Nephron (organoid): ENCODE data around the gene MIEF2.
"Not testable (repeated sequence)": the region's sequence is repeated elsewhere in the genome, so short reads cannot be mapped to it uniquely, and the experiment has no call there.

ENCODE experiments used
- H3K27ac Mint-ChIP-seq, 3 experiments: 2 replicates each; pipeline ENCODE4 v1.8.0; 2020; ENCODE audit warnings: mixed read lengths in 3 of 3, mild to moderate bottlenecking in 2 of 3, moderate library complexity in 1 of 3
- H3K27me3 Mint-ChIP-seq: 2 replicates; pipeline ENCODE4 v1.8.0; 2021; ENCODE audit warnings: low read depth, mild to moderate bottlenecking, moderate library complexity, mixed read lengths
- H3K36me3 Mint-ChIP-seq: 2 replicates; pipeline ENCODE4 v1.8.0; 2020; ENCODE audit warnings: low read depth, mixed read lengths
- H3K4me1 Mint-ChIP-seq: 2 replicates; pipeline ENCODE4 v1.8.0; 2020; ENCODE audit warnings: mixed read lengths
- H3K4me3 Mint-ChIP-seq, 3 experiments: 2 replicates each; pipeline ENCODE4 v1.8.0; 2020; ENCODE audit warnings: mild to moderate bottlenecking in 3 of 3, mixed read lengths in 3 of 3, moderate library complexity in 2 of 3
- H3K9me3 Mint-ChIP-seq: 2 replicates; pipeline ENCODE4 v1.8.0; 2020; ENCODE audit warnings: mixed read lengths
- TF ChIP-seq, protein P1 (sequence below), 3 experiments: fragments of 200-600 bp; sonication (generic); IDR thresholded peaks; one replicate each; pipeline ENCODE4 v1.5.0; 2021; ENCODE audit warnings: antibody characterized with exemption in 3 of 3; ENCODE audit not compliant: unreplicated experiment in 3 of 3

Gene MIEF2

DNA sequence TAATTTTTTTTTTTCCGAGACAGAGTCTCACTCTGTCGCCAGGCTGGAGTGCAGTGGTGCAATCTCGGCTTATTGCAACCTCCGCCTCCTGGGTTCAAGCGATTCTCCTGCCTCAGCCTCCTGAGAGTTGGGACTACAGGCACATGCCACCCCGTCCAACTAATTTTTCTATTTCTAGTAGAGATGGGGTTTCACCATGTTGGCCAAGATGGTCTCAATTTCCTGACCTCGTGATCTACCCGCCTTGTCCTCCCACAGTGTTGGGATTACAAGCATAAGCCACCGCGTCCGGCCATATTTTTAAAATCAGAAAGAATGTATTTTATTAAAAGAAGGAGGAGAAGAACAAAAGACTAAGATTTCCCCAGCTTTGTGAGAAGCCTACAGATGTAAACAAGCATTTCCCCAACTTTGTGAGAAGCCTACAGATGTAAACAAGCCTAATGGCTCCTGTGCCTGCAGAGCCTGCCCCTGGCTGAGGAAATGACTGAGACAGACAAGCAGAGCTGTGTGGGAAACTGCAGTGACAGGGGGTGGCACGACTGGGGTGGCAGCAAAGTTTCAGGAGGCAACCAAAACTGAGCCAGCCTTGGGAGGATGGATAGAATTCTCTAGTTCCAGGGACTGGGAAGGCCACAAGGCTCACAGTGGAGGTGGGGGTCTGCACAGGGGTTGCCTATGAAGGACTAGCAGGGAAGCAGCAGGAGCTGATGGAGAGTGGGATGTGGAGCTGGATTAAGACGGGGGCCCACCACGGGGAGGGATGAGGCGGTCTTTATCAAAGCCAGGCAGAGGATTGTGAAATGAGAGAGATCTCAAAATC lies 31.5 kb downstream of the MIEF2 start:
- Mint-ChIP-seq H3K36me3 (peaks cover 82% of the 10 kb centered on the region), H3K4me3 (no peak overlapping the region), H3K27me3 (no peaks in the 10 kb centered on the region), H3K27ac (no peak overlapping the region), H3K9me3 (no peaks in the 10 kb centered on the region), H3K4me1 (no peaks in the 10 kb centered on the region)
- TF ChIP-seq, protein P1, sequence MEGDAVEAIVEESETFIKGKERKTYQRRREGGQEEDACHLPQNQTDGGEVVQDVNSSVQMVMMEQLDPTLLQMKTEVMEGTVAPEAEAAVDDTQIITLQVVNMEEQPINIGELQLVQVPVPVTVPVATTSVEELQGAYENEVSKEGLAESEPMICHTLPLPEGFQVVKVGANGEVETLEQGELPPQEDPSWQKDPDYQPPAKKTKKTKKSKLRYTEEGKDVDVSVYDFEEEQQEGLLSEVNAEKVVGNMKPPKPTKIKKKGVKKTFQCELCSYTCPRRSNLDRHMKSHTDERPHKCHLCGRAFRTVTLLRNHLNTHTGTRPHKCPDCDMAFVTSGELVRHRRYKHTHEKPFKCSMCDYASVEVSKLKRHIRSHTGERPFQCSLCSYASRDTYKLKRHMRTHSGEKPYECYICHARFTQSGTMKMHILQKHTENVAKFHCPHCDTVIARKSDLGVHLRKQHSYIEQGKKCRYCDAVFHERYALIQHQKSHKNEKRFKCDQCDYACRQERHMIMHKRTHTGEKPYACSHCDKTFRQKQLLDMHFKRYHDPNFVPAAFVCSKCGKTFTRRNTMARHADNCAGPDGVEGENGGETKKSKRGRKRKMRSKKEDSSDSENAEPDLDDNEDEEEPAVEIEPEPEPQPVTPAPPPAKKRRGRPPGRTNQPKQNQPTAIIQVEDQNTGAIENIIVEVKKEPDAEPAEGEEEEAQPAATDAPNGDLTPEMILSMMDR (IDR thresholded peaks at IDR 0.05; ENCODE audit: unreplicated experiment in 3 of 3): no peak

DNA sequence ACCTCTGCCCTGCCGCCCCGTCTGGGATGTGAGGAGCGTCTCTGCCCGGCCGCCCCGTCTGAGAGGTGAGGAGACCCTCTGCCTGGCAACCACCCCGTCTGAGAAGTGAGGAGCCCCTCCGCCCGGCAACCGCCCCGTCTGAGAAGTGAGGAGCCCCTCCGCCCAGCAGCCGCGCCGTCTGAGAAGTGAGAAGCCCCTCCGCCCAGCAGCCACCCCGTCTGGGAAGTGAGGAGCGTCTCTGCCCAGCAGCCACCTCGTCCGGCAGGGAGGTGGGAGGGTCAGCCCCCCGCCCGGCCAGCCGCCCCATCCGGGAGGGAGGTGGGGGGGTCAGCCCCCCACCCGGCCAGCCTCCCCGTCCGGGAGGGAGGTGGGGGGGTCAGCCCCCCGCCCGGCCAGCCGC lies 37.6 kb downstream of the MIEF2 start:
- H3K4me3 Mint-ChIP-seq, H3K27ac Mint-ChIP-seq, H3K4me1 Mint-ChIP-seq, H3K27me3 Mint-ChIP-seq, H3K9me3 Mint-ChIP-seq: not testable (repeated sequence)
- H3K36me3 Mint-ChIP-seq: peaks cover 69% of the 10 kb centered on the region

DNA sequence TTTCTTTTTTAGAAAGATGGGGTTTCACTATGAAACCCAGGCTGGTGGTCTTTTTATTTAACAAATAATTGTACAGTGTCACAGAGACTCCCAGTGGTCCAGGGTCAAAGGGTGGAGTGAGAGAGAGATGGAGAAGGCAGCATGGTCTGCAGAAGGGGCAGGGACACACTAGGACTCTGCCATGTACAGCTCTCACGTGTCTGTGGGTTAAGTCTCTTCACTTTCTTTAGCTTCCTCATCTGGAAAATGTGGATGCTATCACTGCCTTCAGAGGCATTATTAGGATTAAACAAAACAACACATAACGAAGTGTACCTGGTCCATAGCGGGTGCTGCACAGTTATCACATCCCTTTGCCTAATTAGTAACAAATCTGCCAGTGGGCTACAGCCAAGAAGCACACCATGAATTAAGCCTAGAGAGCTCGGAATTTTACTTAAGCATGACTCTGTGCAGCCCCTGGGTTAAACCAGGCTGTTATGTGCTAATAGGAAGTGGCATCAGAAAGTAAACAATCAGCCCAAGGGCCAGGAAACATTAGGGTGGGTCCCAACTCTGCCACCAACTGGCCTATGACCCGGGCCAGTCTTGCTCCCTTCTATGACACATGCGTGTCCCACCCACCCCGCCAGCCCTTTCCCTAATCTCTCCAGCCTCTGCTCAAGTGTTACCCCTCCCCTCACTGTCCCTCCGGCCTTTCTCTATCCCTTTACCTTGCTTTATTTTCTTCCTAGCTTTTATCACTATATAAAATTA lies 40.4 kb downstream of the MIEF2 start:
- H3K4me1 Mint-ChIP-seq: no peaks in the 10 kb centered on the region
- H3K27ac Mint-ChIP-seq: no peak overlapping the region
- TF ChIP-seq, protein P1 (IDR thresholded peaks at IDR 0.05; ENCODE audit: unreplicated experiment in 3 of 3): no peak

DNA sequence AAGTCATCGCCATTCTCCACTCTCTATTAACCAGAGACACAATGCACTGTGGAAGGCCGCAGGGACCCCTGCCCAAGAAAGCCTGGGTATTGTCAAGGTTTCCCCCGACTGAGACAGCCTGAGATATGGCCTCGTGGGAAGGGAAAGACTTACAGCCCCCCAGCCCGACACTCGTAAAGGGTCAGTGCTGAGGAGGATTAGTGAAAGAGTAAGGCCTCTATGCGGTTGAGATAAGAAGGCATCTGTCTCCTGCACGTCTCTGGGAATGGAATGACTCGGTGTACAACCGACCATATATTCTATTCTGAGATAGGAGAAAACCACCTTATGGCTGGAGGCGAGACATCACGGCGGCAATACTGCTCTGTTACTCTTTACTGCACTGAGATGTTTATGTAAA lies 42.7 kb downstream of the MIEF2 start:
- H3K4me3 Mint-ChIP-seq, H3K4me1 Mint-ChIP-seq, H3K9me3 Mint-ChIP-seq, H3K27ac Mint-ChIP-seq, H3K27me3 Mint-ChIP-seq: not testable (repeated sequence)
- peaks cover 62% of the 10 kb centered on the region for H3K36me3 Mint-ChIP-seq

More for the DNA sequence above, 40.4 kb downstream of the MIEF2 start:
- H3K36me3 Mint-ChIP-seq: peaks cover 70% of the 10 kb centered on the region
- H3K9me3 Mint-ChIP-seq: no peaks in the 10 kb centered on the region
- no peaks in the 10 kb centered on the region for H3K27me3 Mint-ChIP-seq
- H3K4me3 Mint-ChIP-seq: no peak overlapping the region

DNA sequence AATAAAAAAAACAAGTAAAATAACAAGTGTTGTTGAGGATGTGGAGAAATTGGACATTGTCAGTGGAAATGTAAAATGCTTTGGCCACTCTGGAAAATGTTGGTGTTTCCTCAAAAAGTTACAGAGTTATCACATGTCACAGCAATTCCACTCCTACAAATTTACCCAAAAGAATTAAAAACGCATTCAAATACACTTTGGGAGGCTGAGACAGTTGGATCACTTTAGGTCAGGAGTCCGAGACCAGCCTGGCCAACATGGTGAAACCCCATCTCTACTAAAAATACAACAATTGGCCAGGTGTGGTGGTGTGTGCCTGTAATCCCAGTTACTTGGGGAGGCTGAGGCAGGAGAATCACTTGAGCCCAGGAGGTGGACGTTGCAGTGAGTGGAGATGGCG lies 48.7 kb downstream of the MIEF2 start:
- Mint-ChIP-seq H3K36me3 (peaks cover 52% of the 10 kb centered on the region), H3K4me3 (no peak overlapping the region), H3K9me3 (no peaks in the 10 kb centered on the region), H3K4me1 (peaks cover 27% of the 10 kb centered on the region), H3K27me3 (no peaks in the 10 kb centered on the region), H3K27ac (no peak overlapping the region)
- TF ChIP-seq, protein P1 (IDR thresholded peaks at IDR 0.05; ENCODE audit: unreplicated experiment in 3 of 3): no peak

DNA sequence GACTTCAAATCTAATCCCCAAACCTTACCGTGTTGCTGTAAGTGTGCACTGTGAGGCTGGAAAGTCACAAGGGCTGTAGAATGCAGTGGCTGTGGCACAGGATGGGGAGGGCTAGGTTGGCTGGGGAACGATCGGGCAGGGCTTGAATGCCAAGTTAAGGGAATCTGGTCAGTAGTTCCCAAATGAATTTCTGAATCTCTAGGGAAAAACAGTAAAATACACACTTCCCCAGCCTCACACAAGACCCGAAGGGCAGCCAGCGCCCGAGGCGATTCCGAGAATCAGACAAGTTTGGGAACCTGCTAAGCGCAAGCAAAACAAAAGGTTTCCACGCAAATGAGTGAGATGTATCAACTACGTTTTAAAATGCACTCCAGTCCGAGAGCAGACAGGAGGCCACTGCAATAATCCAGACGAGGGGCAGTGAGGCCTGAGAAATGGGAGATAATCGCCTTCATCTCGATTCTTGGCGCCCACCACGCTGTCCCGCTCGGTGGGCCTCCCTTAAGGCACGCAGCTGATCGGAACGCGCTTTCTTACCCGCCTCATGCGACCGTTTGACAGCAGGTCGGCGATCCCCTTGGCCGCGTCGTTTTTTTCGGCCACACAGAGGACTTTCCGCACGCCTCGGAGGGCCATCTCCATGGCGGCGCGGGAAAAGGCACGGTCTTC lies 53.7 kb downstream of the MIEF2 start:
- Mint-ChIP-seq H3K4me3 (peak overlapping the region; percentile 88 to 89 (median 88)), H3K36me3 (peaks cover 45% of the 10 kb centered on the region), H3K9me3 (no peaks in the 10 kb centered on the region), H3K27me3 (peaks cover 6% of the 10 kb centered on the region), H3K4me1 (peaks cover 60% of the 10 kb centered on the region), H3K27ac (peak overlapping the region; percentile 78 to 94 (median 82))
- TF ChIP-seq, protein P1 (IDR thresholded peaks at IDR 0.05; ENCODE audit: unreplicated experiment in 3 of 3): no peak
